Measurements from ENCODE around the gene GAS2.

- TF ChIP-seq POLR2AphosphoS5 (IDR thresholded peaks at IDR 0.05): no peak
- TF ChIP-seq, protein P1, sequence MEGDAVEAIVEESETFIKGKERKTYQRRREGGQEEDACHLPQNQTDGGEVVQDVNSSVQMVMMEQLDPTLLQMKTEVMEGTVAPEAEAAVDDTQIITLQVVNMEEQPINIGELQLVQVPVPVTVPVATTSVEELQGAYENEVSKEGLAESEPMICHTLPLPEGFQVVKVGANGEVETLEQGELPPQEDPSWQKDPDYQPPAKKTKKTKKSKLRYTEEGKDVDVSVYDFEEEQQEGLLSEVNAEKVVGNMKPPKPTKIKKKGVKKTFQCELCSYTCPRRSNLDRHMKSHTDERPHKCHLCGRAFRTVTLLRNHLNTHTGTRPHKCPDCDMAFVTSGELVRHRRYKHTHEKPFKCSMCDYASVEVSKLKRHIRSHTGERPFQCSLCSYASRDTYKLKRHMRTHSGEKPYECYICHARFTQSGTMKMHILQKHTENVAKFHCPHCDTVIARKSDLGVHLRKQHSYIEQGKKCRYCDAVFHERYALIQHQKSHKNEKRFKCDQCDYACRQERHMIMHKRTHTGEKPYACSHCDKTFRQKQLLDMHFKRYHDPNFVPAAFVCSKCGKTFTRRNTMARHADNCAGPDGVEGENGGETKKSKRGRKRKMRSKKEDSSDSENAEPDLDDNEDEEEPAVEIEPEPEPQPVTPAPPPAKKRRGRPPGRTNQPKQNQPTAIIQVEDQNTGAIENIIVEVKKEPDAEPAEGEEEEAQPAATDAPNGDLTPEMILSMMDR (IDR thresholded peaks at IDR 0.05): no peak
Measured at GRCh38 chr11:22707119-22707899, 40.9 kb downstream of the GAS2 start.
